ENCODE measurements around the gene AGTPBP1. TPM values are rescaled to one million over a fixed set of nuclear protein-coding genes. Genes with fewer than 3 reads are reported as not detected.

Gene AGTPBP1
- total and polyA plus RNA-seq, 9 of the 15 experiments (the other 6 are each of a cell fraction or from before 2014, with no cell fraction given), result 1.4 to 7.9 (median 4.6) TPM

DNA sequence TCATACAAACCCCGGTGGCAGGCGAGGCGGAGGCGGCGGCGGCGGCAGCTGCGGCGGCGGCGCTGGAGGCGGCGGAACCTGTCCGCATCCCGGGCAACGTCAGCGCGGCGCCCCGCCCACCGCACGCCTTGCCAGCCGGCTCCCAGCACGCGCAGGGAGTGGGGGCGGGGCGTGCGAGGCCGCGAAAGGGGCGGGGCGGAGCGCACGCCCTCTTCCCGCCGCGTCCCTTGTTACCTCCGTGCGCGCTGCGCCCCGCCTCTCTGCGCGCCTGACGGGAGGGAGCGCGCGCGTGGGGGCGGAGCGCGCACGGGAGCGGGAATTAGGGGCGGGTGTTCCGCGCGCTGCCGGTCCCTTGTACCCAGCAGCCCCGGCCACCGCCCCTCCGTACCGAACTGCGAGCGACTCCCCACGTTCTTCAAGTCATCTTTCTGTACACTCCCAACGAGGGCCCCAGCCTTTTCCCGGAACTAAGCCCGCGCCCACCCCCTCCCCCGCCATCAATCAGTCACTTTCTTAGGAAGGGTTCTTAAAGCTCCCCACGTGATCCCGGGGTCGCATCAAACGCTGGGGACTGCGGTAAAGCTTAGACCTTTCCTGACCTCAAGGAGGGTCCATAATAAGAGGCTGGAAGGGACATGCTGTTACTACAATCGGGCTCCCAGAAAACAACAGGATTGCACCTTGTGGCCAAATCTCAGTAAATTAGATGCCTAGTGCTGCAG is at the start of gene AGTPBP1 (continued):
- TF ChIP-seq, protein P1, sequence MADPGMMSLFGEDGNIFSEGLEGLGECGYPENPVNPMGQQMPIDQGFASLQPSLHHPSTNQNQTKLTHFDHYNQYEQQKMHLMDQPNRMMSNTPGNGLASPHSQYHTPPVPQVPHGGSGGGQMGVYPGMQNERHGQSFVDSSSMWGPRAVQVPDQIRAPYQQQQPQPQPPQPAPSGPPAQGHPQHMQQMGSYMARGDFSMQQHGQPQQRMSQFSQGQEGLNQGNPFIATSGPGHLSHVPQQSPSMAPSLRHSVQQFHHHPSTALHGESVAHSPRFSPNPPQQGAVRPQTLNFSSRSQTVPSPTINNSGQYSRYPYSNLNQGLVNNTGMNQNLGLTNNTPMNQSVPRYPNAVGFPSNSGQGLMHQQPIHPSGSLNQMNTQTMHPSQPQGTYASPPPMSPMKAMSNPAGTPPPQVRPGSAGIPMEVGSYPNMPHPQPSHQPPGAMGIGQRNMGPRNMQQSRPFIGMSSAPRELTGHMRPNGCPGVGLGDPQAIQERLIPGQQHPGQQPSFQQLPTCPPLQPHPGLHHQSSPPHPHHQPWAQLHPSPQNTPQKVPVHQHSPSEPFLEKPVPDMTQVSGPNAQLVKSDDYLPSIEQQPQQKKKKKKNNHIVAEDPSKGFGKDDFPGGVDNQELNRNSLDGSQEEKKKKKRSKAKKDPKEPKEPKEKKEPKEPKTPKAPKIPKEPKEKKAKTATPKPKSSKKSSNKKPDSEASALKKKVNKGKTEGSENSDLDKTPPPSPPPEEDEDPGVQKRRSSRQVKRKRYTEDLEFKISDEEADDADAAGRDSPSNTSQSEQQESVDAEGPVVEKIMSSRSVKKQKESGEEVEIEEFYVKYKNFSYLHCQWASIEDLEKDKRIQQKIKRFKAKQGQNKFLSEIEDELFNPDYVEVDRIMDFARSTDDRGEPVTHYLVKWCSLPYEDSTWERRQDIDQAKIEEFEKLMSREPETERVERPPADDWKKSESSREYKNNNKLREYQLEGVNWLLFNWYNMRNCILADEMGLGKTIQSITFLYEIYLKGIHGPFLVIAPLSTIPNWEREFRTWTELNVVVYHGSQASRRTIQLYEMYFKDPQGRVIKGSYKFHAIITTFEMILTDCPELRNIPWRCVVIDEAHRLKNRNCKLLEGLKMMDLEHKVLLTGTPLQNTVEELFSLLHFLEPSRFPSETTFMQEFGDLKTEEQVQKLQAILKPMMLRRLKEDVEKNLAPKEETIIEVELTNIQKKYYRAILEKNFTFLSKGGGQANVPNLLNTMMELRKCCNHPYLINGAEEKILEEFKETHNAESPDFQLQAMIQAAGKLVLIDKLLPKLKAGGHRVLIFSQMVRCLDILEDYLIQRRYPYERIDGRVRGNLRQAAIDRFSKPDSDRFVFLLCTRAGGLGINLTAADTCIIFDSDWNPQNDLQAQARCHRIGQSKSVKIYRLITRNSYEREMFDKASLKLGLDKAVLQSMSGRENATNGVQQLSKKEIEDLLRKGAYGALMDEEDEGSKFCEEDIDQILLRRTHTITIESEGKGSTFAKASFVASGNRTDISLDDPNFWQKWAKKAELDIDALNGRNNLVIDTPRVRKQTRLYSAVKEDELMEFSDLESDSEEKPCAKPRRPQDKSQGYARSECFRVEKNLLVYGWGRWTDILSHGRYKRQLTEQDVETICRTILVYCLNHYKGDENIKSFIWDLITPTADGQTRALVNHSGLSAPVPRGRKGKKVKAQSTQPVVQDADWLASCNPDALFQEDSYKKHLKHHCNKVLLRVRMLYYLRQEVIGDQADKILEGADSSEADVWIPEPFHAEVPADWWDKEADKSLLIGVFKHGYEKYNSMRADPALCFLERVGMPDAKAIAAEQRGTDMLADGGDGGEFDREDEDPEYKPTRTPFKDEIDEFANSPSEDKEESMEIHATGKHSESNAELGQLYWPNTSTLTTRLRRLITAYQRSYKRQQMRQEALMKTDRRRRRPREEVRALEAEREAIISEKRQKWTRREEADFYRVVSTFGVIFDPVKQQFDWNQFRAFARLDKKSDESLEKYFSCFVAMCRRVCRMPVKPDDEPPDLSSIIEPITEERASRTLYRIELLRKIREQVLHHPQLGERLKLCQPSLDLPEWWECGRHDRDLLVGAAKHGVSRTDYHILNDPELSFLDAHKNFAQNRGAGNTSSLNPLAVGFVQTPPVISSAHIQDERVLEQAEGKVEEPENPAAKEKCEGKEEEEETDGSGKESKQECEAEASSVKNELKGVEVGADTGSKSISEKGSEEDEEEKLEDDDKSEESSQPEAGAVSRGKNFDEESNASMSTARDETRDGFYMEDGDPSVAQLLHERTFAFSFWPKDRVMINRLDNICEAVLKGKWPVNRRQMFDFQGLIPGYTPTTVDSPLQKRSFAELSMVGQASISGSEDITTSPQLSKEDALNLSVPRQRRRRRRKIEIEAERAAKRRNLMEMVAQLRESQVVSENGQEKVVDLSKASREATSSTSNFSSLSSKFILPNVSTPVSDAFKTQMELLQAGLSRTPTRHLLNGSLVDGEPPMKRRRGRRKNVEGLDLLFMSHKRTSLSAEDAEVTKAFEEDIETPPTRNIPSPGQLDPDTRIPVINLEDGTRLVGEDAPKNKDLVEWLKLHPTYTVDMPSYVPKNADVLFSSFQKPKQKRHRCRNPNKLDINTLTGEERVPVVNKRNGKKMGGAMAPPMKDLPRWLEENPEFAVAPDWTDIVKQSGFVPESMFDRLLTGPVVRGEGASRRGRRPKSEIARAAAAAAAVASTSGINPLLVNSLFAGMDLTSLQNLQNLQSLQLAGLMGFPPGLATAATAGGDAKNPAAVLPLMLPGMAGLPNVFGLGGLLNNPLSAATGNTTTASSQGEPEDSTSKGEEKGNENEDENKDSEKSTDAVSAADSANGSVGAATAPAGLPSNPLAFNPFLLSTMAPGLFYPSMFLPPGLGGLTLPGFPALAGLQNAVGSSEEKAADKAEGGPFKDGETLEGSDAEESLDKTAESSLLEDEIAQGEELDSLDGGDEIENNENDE (IDR thresholded peaks at IDR 0.05; ENCODE audit: low read depth, low read length), result no peak
- TF ChIP-seq CTBP1 (IDR thresholded peaks at IDR 0.05; ENCODE audit: borderline replicate concordance), result peak; percentile 96
- peak; percentile 67; the same call in 1 of the 2 replicates for TF ChIP-seq RB1 (IDR thresholded peaks at IDR 0.05; ENCODE audit: low read depth)
- TF ChIP-seq KAT7 (CRISPR knock-in tag; IDR thresholded peaks at IDR 0.05; ENCODE audit: borderline replicate concordance), result no peak
- TF ChIP-seq ELF1 (tag; IDR thresholded peaks at IDR 0.05), result no peak
- TF ChIP-seq ETS2 (tag; IDR thresholded peaks at IDR 0.05; ENCODE audit: borderline replicate concordance, poor library complexity, severe bottlenecking), result no peak
- TF ChIP-seq TCF3 (CRISPR knock-in tag; IDR thresholded peaks at IDR 0.05), result no peak
- no peak for TF ChIP-seq SMAD4 (CRISPR knock-in tag; conservative IDR thresholded peaks at IDR 0.05)
- no peak for TF ChIP-seq HMG20B (CRISPR knock-in tag; IDR thresholded peaks at IDR 0.05)
- TF ChIP-seq U2AF2 (optimal IDR thresholded peaks at IDR 0.05; ENCODE audit: low read depth, low read length), result no peak
- no peak for TF ChIP-seq SMC3 (conservative IDR thresholded peaks at IDR 0.05; ENCODE audit: insufficient read depth, low read depth, low read length)
- TF ChIP-seq KDM1A (IDR thresholded peaks at IDR 0.05), result peak; percentile 38 to 81; a peak in 3 of 4 replicates
- peak; percentile 61 for TF ChIP-seq CCNT2 (IDR thresholded peaks at IDR 0.05; ENCODE audit: borderline replicate concordance, extremely low read depth, insufficient read length, low read depth, low read length)
- TF ChIP-seq SP1 (CRISPR knock-in tag; IDR thresholded peaks at IDR 0.05), result peak; percentile 44
- TF ChIP-seq ZNF76 (CRISPR knock-in tag; IDR thresholded peaks at IDR 0.05; ENCODE audit: borderline replicate concordance), result no peak
- no peak for TF ChIP-seq SMAD2 (IDR thresholded peaks at IDR 0.05; ENCODE audit: low read depth, low read length)
- no peak for TF ChIP-seq ZNF217 (CRISPR knock-in tag; IDR thresholded peaks at IDR 0.05)
- no peak for TF ChIP-seq TAF15 (IDR thresholded peaks at IDR 0.05; ENCODE audit: low read depth, low read length)

All from K562 (cell line).